Right renal cortex interstitium (tissue), 3 donors: ENCODE data around the gene CPA2. TPM values are rescaled to one million over a fixed set of nuclear protein-coding genes. Genes with fewer than 3 reads are reported as not detected.
"Not testable (repeated sequence)": the region's sequence is repeated elsewhere in the genome, so short reads cannot be mapped to it uniquely, and the experiment has no call there.

Experiments used
- DNase-seq, 3 donors: peaks; one replicate each; pipeline ENCODE4 v3.0.0-alpha.2; 2013; ENCODE audit warnings: low read depth in 3 of 3, low spot score in 2 of 3
- polyA plus RNA-seq, 3 donors: library from polyadenylated mRNA; unstranded; fragments of 120-200 nt; gene quantifications; one replicate each; pipeline ENCODE4 v1.2.1, GENCODE V29; 2013; ENCODE audit not compliant: insufficient read length in 3 of 3

The CPA2 gene
- polyA plus RNA-seq, 3 donors: 0.34 to 0.46 (median 0.39) TPM

DNA sequence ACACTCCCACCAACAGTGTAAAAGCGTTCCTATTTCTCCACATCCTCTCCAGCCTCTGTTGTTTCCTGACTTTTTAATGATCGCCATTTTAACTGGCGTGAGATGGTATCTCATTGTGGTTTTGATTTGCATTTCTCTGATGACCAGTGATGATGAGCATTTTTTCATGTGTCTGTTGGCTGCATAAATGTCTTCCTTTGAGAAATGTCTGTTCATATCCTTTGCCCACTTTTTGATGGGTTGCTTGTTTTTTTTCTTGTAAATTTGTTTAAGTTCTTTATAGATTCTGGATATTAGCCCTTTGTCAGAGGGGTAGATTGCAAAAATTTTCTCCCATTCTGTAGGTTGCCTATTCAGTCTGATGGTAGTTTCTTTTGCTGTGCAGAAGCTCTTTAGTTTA lies 17.0 kb upstream of the CPA2 start:
- DNase-seq: not testable (repeated sequence)

DNA sequence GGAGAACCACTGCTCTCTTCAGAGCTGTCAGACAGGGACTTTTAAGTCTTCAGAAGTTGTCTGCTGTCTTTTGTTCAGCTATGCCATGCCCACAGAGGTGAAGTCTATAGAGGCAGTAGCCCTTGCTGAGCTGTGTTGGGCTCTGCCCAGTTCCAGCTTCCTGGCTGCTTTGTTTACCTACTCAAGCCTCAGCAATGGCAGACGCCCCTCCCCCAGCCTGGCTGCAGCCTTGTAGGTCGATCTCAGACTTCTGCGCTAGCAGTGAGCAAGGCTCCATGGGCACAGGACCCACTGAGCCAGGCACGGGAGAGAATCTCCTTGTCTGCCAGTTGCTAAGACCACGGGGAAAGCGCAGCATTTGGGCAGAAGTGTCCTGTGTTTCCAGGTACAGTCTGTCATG lies 12.1 kb upstream of the CPA2 start:
- DNase-seq: no peak

DNA sequence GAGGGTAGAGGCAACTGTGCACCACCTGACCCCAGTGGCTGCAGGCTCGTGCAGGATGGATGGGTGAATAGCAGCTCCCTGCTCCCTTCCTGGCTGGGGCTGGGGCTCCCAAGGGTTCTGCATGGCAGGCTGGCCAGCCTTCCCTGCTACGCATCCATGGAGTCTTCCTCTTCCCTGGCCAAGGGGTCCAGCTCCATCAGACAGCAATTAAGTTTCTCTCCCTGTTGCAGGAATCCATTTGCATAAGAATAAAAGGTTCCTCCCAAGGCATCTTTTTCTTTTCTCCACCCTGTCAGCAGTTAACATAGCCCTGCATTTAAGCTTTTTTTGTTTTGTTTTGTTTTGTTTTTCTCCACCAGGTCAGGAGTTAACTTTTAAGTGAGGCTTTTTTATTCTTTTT lies 10.0 kb upstream of the CPA2 start:
- DNase-seq: no peak

DNA sequence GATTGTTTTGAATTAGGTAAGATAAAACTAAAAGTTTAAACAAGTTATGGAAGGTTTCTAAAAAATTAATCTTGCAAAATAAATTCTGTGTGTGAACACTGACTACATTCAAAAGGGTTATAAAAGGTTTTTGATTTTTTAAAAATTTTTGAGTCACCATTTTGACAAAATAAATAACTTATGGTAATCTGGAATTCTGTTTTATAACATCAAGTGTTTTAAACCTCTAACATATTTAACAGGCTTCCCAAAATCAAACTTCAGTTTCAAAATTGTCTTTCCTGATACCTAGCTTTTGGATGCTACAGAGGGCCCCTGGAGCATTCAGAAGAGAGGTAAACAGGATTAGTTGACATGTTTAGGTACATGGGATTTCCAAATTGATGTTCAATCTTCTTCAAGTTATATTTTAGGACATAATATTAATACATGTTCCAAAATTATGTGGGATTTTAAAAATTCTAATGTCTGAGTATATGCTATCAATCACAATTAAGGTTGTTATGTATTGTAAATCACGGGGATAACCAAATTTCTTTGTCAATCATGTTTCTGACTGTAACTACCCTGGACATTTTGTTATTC lies 8.1 kb upstream of the CPA2 start:
- no peak for DNase-seq

DNA sequence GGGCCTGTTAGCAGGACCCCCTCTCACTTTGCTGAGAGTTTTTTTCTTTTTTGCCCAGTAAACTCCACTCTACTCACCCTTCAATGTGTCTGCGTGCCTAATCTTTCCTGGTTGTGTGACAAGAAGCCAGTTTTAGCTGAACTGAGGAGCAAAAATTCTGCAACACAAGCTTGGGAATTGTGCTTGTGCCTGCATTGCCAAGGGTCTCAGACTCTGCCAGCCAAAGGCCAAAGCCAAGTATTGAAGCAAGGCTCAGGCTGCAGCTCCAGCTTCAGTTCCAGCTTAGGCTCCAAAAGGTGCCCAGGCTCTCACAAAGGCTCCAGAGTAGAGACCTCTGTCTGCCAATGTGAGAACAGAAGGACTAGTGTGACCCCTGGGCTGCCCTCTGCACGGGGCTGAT lies 4.2 kb upstream of the CPA2 start:
- no peak for DNase-seq

DNA sequence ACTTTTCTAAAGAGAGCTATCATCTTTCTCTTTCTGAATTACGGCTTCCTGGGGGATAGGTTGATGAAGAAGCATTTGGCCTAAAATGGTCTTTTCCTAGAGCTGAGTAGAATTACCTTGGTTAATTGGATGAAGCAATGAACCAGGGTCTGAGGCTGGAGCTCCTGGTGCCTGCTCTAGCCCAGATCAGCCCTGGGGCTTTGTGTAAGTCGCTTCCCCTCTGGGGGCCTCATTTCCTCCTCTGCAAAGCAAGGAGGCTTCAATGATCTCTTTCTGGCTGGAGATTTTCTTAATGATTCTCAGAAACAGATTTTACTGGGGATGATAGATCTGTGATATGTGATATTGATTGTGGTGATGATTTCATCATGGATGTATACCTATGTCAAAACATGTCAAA lies 3.5 kb upstream of the CPA2 start:
- no peak for DNase-seq

DNA sequence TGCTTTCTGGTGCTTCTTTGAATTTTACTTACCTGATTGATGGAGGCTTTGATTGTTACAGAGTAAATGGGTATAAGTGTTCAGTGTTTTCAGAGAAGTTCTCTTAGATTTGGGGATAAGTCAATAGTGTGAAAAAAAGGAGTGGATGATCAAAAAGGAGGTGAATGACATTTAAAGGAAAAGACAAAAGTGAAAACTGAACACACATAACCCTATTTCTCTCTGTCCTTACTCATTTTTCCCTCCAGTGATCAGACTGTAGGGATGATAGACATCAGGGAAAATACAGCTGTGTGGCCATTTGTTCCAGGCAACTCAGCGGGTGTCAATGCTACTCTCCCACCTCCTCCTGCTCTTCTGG lies 278 bp downstream of the CPA2 start:
- no peak for DNase-seq

DNA sequence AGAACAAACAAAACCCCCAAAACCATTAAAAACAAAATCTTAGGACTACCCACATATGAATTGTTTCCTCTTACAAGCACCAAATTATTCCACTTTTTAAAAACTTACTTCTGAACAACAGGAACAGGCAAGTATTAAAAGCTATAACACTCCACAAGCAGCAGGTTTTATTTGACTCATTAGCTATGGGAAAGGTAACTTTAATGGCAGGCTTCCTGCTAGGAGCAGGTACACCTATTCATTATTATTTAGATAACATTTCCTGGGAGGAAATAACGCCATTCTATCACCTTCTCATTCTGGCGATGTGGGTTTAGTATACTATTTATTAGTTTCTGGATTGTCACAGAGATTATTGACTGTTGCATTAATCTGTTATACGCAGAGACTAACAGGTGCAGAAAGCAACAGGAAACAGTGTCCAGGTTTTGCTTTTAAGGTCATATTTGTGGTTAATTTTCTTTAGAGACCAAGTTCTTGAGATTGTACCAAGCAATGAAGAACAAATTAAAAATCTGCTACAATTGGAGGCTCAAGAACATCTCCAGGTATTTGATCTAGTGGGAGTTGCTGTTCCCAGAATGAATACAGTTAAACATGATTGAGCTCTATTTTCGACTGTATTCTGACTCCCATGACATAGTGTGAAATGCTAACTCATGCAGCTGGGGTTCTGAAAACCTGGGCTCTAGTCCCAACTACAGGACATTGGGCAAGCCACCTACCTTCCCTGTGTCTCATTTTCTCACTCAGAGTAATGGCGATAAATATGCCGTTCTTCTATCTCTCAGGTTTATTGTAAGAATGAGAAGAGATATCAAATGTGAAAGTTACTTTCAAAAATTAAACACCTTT lies 2.0 kb downstream of the CPA2 start:
- DNase-seq: no peak

DNA sequence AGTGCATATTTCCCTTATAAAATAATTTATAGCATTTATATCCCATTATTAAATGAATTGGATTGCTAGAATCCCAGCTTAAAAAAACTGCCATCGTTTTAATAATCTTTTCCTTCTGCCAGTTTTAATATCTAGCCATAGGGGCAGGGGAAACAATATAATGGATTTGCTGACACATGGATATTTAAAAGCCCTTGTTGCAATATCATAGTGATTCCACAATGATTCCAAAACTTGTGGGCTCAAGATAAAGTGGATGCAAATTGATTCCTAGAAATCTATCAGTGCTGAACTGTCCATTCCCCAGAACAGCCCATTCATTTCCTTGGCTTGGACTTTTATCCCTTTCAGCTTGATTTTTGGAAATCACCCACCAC lies 2.6 kb downstream of the CPA2 start:
- DNase-seq: no peak

DNA sequence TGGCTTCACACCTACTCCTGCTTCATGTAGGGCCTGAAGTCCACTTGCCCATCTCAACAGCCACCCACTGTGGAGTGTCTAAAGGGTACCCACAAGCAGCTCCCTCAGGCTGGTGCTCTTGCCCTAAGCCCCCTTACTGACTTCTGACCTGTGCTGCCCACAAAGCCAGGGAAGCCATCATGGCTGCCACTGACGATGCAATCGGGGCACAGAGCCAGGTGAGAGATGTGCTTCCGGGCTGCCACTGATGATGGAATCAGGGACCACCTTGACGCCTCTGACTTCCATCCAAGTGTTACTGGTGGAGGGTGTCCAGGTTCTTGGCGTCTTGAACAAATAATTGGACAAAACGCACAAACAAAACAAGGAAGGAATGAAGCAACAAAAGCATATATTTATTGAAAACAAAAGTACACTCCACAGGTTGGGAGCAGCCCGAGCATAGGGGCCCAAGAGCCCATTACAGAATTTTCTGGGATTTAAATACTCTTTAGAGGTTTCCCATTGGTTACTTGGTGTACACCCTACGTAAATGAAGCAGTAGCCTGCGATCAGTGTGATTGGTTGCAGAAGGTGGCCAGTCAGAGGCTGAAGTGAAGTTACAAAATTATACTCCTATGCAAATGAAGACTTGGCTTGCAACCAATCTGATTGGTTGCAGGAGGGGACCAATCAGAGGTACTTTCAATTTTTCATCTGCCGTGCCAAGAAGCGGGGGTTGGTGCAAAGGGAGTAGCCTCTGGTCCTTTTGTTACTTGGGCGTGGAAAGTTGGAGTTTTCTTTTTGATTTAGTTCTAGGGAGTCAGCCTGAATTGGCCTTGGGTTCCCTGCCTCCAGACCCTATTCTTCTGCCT lies 4.5 kb downstream of the CPA2 start:
- DNase-seq: no peak

DNA sequence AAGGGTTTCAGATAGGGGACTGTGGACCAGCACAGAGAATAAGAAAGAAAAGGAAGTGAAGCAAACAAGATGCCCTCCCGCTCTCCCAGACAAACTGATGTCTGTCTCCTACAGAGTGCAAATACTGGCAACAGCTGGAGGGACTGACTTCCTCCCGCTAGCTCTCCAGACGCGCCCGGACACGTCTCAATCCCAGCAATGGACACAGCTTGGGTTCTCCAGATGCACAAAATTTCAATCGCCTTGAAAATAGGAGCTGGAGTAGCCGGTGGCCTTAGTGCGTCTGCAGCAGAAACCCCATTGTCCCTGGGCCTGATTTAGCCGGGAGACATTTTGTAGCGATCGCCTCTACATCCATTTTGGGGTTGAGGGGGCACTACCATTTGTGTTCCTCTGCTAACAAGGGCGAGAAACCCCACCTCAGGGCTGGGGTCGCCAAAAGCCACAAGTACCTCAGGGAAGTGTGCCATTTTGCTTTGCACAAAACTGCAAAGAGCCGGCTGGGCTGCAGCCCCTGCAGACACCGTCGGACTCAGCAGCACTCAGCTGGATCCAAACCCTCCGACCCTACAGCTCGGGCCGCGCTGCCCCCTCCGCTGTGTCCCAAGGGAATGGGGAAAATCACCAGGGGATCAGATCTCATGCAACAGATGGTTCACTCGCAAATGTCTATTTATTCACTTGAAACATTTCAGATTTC lies 5.9 kb downstream of the CPA2 start:
- no peak for DNase-seq

DNA sequence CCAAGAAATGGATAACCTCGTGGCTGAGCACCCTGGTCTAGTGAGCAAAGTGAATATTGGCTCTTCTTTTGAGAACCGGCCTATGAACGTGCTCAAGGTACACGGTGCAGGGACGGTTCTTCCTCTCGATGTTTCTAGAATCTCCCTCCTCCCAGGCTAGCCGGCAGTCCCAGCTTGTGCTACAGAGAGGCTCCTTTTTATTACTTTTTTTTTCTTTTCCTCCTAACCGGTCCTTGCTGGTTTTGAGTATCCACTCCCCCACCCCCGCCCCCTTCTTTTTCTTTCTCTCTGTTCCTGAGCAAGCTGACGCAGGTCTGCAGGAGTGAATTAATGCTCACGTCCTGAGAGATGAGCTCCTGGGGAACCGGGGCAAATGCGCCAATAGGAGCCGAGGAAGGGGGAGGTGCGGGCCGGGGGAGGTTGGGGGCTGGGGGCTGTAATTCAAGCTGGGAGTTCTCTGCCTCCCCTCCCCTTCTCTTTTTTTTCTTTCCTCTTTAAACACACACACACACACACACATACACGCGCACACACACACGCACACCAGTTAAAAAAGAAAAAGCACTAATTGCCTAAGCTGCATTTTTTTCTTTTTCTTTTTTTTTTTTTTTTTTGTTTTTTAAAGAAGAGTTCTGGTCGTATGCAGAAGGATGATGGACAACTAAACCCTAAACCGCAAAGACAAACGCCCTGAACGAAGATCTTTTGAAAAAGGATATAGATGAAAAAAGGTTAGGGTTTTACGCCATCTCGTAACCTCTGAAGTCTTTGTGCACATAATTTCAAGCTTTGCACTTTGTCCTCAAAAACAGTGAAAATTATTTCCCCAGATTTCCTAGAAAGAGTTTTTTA lies 6.6 kb downstream of the CPA2 start:
- peak; percentile 81 to 94 (median 91) for DNase-seq

DNA sequence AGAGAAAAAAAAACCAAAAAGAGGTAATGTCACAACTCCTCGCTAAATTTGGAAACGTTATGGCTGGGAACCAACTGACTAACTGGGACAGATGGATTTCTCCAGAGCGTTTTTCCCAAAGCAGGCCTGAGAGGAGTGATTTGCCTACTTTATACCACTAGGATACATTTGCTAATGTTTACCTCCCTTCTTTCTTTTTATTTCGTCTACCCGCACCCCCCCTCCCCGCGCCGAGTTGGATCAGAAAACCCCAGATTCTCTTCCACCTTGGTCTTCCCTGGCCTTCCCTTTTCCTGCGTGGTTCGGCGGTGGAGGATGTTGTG lies 7.2 kb downstream of the CPA2 start:
- DNase-seq: peak in 1 of 3 donors; percentile 49

DNA sequence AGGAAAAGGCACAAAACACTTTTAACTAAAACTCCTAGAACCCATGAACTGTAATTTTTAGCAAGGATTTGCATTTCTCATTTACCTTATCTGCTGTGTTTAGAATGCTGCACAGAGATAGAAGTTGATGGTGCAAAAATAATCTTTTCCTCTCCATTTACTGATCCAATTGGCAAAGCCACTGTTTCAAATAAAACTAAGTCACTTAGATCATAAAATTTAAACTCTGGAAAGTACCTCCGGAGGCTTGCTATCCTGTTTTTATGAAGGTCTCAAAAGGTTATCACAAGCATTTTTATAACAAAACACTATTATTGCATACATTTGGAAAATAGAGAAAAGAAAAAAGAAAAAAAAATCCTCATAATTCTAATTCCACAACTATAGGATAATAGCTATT lies 7.6 kb downstream of the CPA2 start:
- no peak for DNase-seq

DNA sequence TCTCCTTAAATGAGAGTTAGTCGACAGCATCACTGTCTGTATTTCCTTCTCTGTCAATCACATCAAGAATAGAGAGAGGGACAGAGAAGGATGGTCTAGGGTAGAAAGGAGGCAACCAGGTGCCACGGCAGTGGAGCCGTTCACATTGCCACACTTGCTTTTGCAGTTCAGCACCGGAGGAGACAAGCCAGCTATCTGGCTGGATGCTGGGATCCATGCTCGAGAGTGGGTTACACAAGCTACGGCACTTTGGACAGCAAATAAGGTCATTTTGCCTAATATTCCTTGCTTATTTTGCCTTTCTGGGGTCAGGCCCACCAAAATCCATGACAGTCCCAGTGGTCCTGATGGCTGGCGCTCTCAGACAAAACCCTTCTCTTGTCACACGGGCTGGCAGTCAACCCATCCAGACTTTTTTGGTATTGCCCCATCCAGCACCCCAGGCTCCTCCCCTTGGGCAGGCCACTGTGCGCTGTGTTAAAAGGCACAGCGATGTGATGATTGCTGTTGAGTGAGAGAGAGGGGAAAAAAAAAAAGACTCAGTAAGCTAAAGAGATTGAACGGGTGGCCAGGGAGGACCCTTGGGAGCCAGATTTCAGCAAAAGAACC lies 8.4 kb downstream of the CPA2 start:
- DNase-seq: no peak

DNA sequence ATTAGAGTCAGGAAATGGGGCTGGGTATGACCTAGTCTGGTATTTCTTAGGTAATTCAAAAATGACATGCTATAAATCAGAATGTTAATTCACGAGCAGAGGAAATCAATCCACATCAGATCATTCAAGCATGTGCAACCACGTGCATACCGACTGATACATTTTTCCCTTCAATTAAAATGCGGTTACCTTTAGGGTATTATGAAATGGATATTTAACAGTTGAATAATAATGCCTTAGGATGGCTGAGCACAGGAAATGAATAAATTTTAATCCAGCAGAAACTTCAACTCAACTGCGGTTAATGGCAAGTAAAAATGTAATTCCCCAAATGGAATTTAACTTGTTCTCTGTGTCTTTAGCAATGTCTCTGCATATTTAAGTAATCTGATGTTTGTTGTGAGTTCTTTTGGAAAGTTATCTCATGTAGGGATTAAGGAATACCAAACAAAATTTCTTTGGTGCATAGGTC lies 9.2 kb downstream of the CPA2 start:
- DNase-seq: no peak

DNA sequence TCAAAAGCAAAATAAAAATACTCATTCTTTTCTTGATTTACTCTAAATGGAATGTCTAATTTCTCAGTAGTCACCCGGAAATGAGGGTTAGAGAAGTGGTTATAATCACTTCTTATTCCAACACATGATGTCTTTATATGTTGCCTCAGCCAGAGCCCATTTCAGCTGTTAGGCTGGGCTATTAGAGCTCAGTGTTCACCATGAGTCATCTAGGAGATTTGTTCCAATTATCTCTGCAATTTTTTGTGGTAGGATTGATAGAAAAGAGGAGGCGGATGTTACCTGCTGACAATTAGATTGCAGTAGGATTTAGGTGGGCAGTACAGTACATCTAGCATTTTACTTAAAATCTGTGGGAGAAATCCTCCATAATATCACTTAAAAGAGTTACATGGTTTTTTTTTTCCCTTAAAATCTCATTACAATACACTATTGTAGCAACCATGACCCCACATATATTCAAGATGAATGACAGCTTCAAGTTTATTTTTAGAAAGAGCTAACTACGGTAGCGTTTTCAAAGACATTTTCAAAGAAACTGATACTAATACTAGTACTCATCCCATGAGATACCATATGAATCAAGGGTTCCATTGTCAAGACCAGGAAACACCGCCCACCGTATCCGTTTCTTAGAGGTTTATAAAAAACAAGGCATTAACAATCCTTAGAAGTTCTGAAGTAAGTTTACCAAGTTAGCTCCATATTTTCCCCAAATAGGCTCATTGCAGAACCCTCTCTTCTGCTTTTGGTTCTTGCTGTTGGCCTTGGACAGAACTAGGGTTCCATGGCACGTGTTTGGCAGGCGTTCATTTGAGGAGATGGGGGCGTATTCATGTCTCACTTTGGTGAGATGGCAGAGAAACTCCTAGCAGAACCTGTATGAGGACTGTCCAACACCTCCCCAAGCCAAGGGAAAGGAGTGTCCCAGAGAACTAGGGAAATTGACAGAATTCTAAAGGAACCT lies 10.4 kb downstream of the CPA2 start:
- no peak for DNase-seq

DNA sequence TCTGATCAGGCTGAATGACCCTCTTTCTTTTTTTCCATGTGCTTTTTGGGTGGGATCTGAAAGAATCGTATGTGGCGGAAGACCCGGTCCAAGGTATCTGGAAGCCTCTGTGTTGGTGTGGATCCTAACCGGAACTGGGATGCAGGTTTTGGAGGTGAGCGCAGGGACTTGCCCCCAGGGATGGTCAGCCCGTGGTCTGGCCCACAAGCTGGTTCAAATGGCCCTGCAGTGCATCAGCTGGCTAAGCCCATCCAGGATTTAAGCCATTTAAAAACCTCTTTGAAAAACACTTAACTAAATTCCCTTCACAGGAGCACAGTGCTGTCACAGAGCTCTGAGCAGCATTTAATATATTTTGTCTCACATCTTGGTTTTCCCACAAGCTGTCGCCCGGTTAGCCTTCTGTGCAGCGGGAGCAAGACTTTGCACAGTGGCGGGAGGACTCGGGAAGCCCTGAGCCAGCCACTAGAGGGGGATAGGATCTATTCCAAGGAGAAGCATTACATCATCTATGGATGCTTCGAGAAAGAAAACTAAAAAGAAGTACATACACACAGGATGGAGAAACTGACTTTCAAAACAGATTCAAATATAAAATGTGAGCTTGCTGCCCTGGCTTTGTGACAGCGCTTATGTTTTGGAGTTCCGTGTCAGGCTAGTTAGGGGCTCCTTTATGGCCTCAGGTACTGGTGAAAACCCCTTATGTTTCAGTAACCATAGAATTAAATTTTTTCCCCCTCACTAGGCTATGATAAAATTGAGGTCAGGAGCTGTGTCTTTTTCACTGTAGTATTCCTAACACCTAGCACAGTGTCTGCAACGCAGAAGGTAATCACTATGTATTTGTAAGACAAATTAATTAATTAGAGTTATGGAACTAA lies 11.3 kb downstream of the CPA2 start:
- peak in 1 of 3 donors; percentile 75 for DNase-seq
